Endothelial cell of umbilical vein (primary cell): Measurements from ENCODE around the gene GNG3. TPM values are rescaled to one million over a fixed set of nuclear protein-coding genes. Genes with fewer than 3 reads are reported as not detected.
A peak's percentile ranks its signal among the peaks of the same experiment; 100 is the strongest.

ENCODE experiments used
- BruUV-seq: library from RNA; stranded (reverse); fragments of 400-500 nt; replicated peaks from 2 replicates; lab custom pipeline; 2021; lab: Mats Ljungman, UMichigan
- CTCF ChIA-PET: fragments of 300-600, 350-600 bp; sonication (Branson Sonifier 250); formaldehyde crosslinking; loops from one replicate; lab custom pipeline; 2021; ENCODE audit warnings: antibody characterized with exemption, inconsistent platforms; lab: Charles Lee
- POLR2A ChIA-PET: fragments of 300-600, 350-600 bp; sonication (Branson Sonifier 250); formaldehyde crosslinking; loops from one replicate; lab custom pipeline; 2021; ENCODE audit warnings: antibody characterized with exemption, inconsistent platforms; lab: Charles Lee
- DNase-seq: peaks from one replicate; pipeline ENCODE4 v3.0.0-alpha.2; 2011; ENCODE audit warnings: low read depth, low spot score
- FAIRE-seq: peaks from 2 replicates; lab custom pipeline; 2011; peaks lifted over from hg19 to GRCh38; lab: Jason Lieb, UNC
- H2AFZ ChIP-seq: 2 replicates; pipeline ENCODE4 v1.6.0; 2012; ENCODE audit warnings: low read depth, low read length, control low read depth, inconsistent platforms
- H3K27ac ChIP-seq: 2 replicates; pipeline ENCODE4 v1.5.1; 2011; ENCODE audit warnings: low read depth, mild to moderate bottlenecking, control low read depth, low read length, moderate library complexity; ENCODE audit not compliant: insufficient read depth
- H3K27me3 ChIP-seq, 2 experiments: 2 replicates each; pipeline versions ENCODE4 v1.6.0 to v1.6.1; 2011; ENCODE audit warnings: low read length in 2 of 2, mixed read lengths in 1 of 2; ENCODE audit not compliant: control insufficient read depth in 2 of 2, insufficient read depth in 2 of 2
- H3K36me3 ChIP-seq, 2 experiments: 2 replicates in 1 of 2; 3 replicates in 1 of 2; pipeline ENCODE4 v1.5.1; 2011; ENCODE audit warnings: low read length in 2 of 2, mild to moderate bottlenecking in 1 of 2, moderate library complexity in 1 of 2; ENCODE audit not compliant: control insufficient read depth in 2 of 2, insufficient read depth in 2 of 2; ENCODE audit errors: extremely low read depth in 1 of 2
- H3K4me1 ChIP-seq: 3 replicates; pipeline ENCODE4 v1.5.1; 2011; ENCODE audit warnings: mild to moderate bottlenecking, low read length; ENCODE audit not compliant: control insufficient read depth, insufficient read depth; ENCODE audit errors: extremely low read depth
- H3K4me2 ChIP-seq: 2 replicates; pipeline ENCODE4 v1.6.1; 2011; ENCODE audit warnings: low read length, control low read depth, mixed read lengths; ENCODE audit not compliant: insufficient read depth
- H3K4me3 ChIP-seq, 3 experiments: fragments of 200-600 bp in 1 of 3; sonication (generic), shearing (Covaris generic) in 1 of 3; replicated peaks in 1 of 3; 2 replicates each; pipeline ENCODE4 v1.5.1; 2011 to 2016; ENCODE audit warnings: control low read depth in 3 of 3, low read length in 3 of 3, mild to moderate bottlenecking in 2 of 3, inconsistent platforms in 1 of 3, low read depth in 1 of 3, moderate library complexity in 1 of 3; ENCODE audit not compliant: insufficient read depth in 1 of 3
- H3K79me2 ChIP-seq: 2 replicates; pipeline ENCODE4 v1.6.0; 2012; ENCODE audit warnings: low read length, inconsistent platforms; ENCODE audit not compliant: control insufficient read depth, insufficient read depth
- H3K9ac ChIP-seq: replicated peaks from 2 replicates; pipeline ENCODE3; 2011; ENCODE audit warnings: low read length, control low read depth; ENCODE audit not compliant: insufficient read depth; ENCODE audit errors: extremely low read depth
- H3K9me1 ChIP-seq: replicated peaks from 3 replicates; pipeline ENCODE4 v1.6.0; 2011; ENCODE audit warnings: mild to moderate bottlenecking, low read length; ENCODE audit not compliant: control insufficient read depth, insufficient read depth; ENCODE audit errors: extremely low read depth
- H3K9me3 ChIP-seq: replicated peaks from 2 replicates; pipeline ENCODE4 v1.5.1; 2012; ENCODE audit warnings: low read length, inconsistent platforms; ENCODE audit not compliant: control insufficient read depth, insufficient read depth
- H4K20me1 ChIP-seq: replicated peaks from 2 replicates; pipeline ENCODE3; 2011; ENCODE audit warnings: mild to moderate bottlenecking, low read length; ENCODE audit not compliant: control insufficient read depth, insufficient read depth; ENCODE audit errors: extremely low read depth
- EZH2 ChIP-seq: IDR thresholded peaks from 2 replicates; pipeline ENCODE4 v1.6.1; 2012; ENCODE audit warnings: borderline replicate concordance, low read depth, mild to moderate bottlenecking, moderate library complexity, low read length, inconsistent platforms; ENCODE audit not compliant: severe bottlenecking
- FOS ChIP-seq: IDR thresholded peaks from 2 replicates; pipeline ENCODE4 v1.6.1; 2011; ENCODE audit warnings: mild to moderate bottlenecking, low read length, moderate library complexity, borderline replicate concordance; ENCODE audit not compliant: insufficient read depth
- GATA2 ChIP-seq: IDR thresholded peaks from 2 replicates; pipeline ENCODE4 v1.7.0; 2011; ENCODE audit warnings: low read depth, mild to moderate bottlenecking, moderate library complexity, mixed read lengths, low read length; ENCODE audit not compliant: insufficient read length, insufficient read depth
- JUN ChIP-seq: IDR thresholded peaks from 2 replicates; pipeline ENCODE4 v1.6.1; 2011; ENCODE audit warnings: borderline replicate concordance, low read depth; ENCODE audit not compliant: insufficient read length, insufficient read depth
- MYC ChIP-seq: IDR thresholded peaks from one replicate; pipeline ENCODE4 v1.6.1; 2011; ENCODE audit warnings: mild to moderate bottlenecking, low read depth, low read length
- POLR2AphosphoS5 ChIP-seq: IDR thresholded peaks from 2 replicates; pipeline ENCODE4 v1.6.1; 2012; ENCODE audit warnings: low read depth, mild to moderate bottlenecking, control low read depth, low read length, moderate library complexity; ENCODE audit not compliant: insufficient read depth
- dilution Hi-C: fragments of 300-500 bp; cut with MboI; formaldehyde crosslinking; loops from one replicate; pipeline ENCODE4 v1.15.0; 2019; ENCODE audit warnings: low sequenced_read_pairs; ENCODE audit not compliant: extremely low pct_ligation_motif_present
- intact Hi-C: fragments of 100-400 bp; cut with micrococcal nuclease; formaldehyde crosslinking; loops from one replicate; pipeline ENCODE4 v1.10.0; 2022
- polyA plus RNA-seq, 4 experiments: library from polyadenylated mRNA; depleted of rRNA in 3 of 4; stranded (reverse) in 3 of 4; unstranded in 1 of 4; fragments of >200 nt; gene quantifications; 2 replicates each; pipeline versions ENCODE4 v1.2.1 to v1.2.3, GENCODE V29; 2011 to 2012; ENCODE audit warnings: missing spikeins in 1 of 4
- total RNA-seq: library from RNA; stranded (reverse); gene quantifications from 2 replicates; pipeline ENCODE4 v1.2.3, GENCODE V29; 2021
- TF ChIP-seq, protein P1 (sequence below): IDR thresholded peaks from 2 replicates; pipeline ENCODE4 v1.6.1; 2011; ENCODE audit not compliant: insufficient read depth, insufficient read length

Gene GNG3
- total and polyA plus RNA-seq, 2 donors (not counting 3 experiments of a cell fraction or from before 2014, with no cell fraction given) = not detected

DNA sequence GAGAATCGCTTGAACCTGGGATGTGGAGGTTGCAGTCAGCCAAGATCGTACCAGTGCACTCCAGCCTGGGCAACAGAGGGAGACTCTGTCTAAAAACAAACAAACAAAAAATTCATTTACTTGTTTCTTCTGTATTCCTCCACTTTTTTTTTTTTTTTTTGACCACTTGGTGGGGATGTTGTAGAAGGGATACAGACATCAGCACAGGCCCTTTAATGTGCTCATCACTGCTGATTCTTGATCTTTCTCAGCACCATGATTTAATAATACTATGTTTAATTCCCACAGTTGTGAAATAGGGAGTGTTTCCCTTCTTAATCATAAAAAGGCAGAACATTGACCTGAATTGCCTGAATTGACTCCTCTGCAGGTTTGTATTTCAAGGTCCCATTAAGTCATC lies 25.4 kb downstream of the GNG3 start:
- intact Hi-C loops (no loop called here), dilution Hi-C loops (no loop called here)
- DNase-seq (peak; percentile 23), FAIRE-seq (no peak)
- Histone ChIP-seq H3K79me2 (peaks cover 36% of the 10 kb centered on the region), H3K4me2 (no peak overlapping the region), H3K27me3 (no peaks in the 10 kb centered on the region), H3K9me1 (no peaks in the 10 kb centered on the region), H2AFZ (no peak overlapping the region), H3K4me3 (no peak overlapping the region), H4K20me1 (no peaks in the 10 kb centered on the region), H3K9ac (no peak overlapping the region), H3K27ac (no peak overlapping the region), H3K36me3 (peaks cover 8 to 9% of the 10 kb centered on the region in 2 experiments), H3K4me1 (peaks cover 5% of the 10 kb centered on the region), H3K9me3 (no peaks in the 10 kb centered on the region)
- TF ChIP-seq FOS (no peak), GATA2 (no peak), EZH2 (no peak), POLR2AphosphoS5 (no peak), MYC (no peak), JUN (no peak)
- TF ChIP-seq, protein P1, sequence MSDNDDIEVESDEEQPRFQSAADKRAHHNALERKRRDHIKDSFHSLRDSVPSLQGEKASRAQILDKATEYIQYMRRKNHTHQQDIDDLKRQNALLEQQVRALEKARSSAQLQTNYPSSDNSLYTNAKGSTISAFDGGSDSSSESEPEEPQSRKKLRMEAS = no peak
- no TSS peak for BruUV-seq
- POLR2A ChIA-PET = interaction anchor here (0.7 kb wide), 1 partner anchor 10 kb away, joined by 4 read pairs; no protein-coding TSS in a partner anchor
- CTCF ChIA-PET = interaction anchor here (1.1 kb wide), 1 partner anchor 28 kb away, joined by 3 read pairs; the partner anchor contains the start of gene POLR2G

DNA sequence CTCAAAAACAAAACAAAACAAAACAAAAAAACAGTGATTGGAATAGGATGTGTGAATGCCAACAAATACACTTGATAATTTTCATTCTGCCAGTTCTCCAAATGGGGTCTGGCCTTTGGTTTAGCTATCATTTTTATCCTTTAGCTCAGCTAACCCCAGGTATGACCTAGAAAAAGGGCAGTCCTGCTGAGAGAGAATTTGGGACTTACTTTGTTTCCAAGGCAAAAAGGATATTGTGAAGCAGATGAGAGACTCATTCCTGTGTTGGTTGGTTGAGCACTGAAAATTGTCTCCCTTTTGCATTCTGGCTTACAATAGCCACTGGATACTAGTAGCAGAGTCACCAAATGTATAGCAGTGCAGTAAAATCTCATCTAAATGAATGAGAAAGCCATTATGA lies 29.7 kb downstream of the GNG3 start:
- Histone ChIP-seq H3K27ac (no peak overlapping the region), H3K4me3 (no peak overlapping the region), H3K9ac (no peak overlapping the region), H3K9me3 (no peaks in the 10 kb centered on the region), H3K36me3 (peaks cover 10 to 13% of the 10 kb centered on the region in 2 experiments), H3K27me3 (no peaks in the 10 kb centered on the region), H2AFZ (no peak overlapping the region), H3K9me1 (no peaks in the 10 kb centered on the region), H4K20me1 (no peaks in the 10 kb centered on the region), H3K4me2 (no peak overlapping the region), H3K4me1 (no peaks in the 10 kb centered on the region), H3K79me2 (peaks cover 9% of the 10 kb centered on the region)
- dilution Hi-C loops (no loop called here), intact Hi-C loops (no loop called here)
- no TSS peak for BruUV-seq
- FAIRE-seq (no peak), DNase-seq (no peak)
- ChIA-PET POLR2A (no interaction called here), CTCF (no interaction called here)
- TF ChIP-seq GATA2 (no peak), MYC (no peak), FOS (no peak), EZH2 (no peak), POLR2AphosphoS5 (no peak), JUN (no peak)
